Liver (tissue), 9 donors: ENCODE measurements around the gene TCF25. TPM values are rescaled to one million over a fixed set of nuclear protein-coding genes. Genes with fewer than 3 reads are reported as not detected.

Experiments used
- DNase-seq: peaks from one replicate; pipeline ENCODE4 v3.0.0-alpha.2; 2017; ENCODE audit warnings: low spot score
- H3K27ac ChIP-seq, 2 donors: one replicate each; pipeline ENCODE4 v1.7.0; 2013; ENCODE audit warnings: inconsistent platforms in 2 of 2, low read length in 2 of 2, control low read depth in 1 of 2, low read depth in 1 of 2, mild to moderate bottlenecking in 1 of 2
- H3K27me3 ChIP-seq, 4 donors: one replicate each; pipeline versions ENCODE4 v1.6.1 to v1.7.0; 2013; ENCODE audit warnings: low read length in 3 of 4, inconsistent platforms in 1 of 4, mild to moderate bottlenecking in 1 of 4, moderate library complexity in 1 of 4; ENCODE audit not compliant: control insufficient read depth in 4 of 4, insufficient read depth in 4 of 4
- H3K36me3 ChIP-seq, 4 donors: one replicate each; pipeline versions ENCODE4 v1.6.1 to v1.7.0; 2013; ENCODE audit warnings: low read length in 3 of 4, mild to moderate bottlenecking in 3 of 4, low read depth in 1 of 4, moderate library complexity in 1 of 4; ENCODE audit not compliant: control insufficient read depth in 4 of 4, insufficient read depth in 3 of 4
- H3K4me1 ChIP-seq, 4 donors: one replicate each; pipeline versions ENCODE4 v1.6.1 to v1.7.0; 2013; ENCODE audit warnings: low read length in 3 of 4, mild to moderate bottlenecking in 3 of 4, moderate library complexity in 1 of 4; ENCODE audit not compliant: control insufficient read depth in 4 of 4, insufficient read depth in 4 of 4
- H3K4me3 ChIP-seq, 3 donors: one replicate each; pipeline versions ENCODE4 v1.6.1 to v1.7.0; 2013; ENCODE audit warnings: low read length in 3 of 3, control low read depth in 1 of 3, low read depth in 1 of 3, mild to moderate bottlenecking in 1 of 3
- H3K9ac ChIP-seq, 2 donors: one replicate each; pipeline ENCODE4 v1.7.0; 2013; ENCODE audit warnings: low read length in 2 of 2, mild to moderate bottlenecking in 2 of 2, moderate library complexity in 2 of 2, control low read depth in 1 of 2, low read depth in 1 of 2
- H3K9me3 ChIP-seq, 4 donors: one replicate each; pipeline versions ENCODE4 v1.6.1 to v1.7.0; 2013; ENCODE audit warnings: low read length in 3 of 4; ENCODE audit not compliant: control insufficient read depth in 4 of 4
- CTCF ChIP-seq: fragments of 150-350 bp; IDR thresholded peaks from 2 replicates; pipeline ENCODE4 v1.5.1; 2017; ENCODE audit warnings: improper control_type of control experiment, low read depth, low read length; ENCODE audit not compliant: missing input control
- EGR1 ChIP-seq, 2 donors: IDR thresholded peaks; 2 replicates each; pipeline ENCODE4 v1.6.1; 2016 to 2018; ENCODE audit warnings: antibody characterized with exemption in 2 of 2, low read depth in 2 of 2
- FOXA1 ChIP-seq: IDR thresholded peaks from 2 replicates; pipeline ENCODE4 v1.6.1; 2016; ENCODE audit warnings: antibody characterized with exemption
- GABPA ChIP-seq, 2 donors: IDR thresholded peaks in 1 of 2; conservative IDR thresholded peaks in 1 of 2; 2 replicates each; pipeline ENCODE4 v1.6.1; 2016; ENCODE audit warnings: antibody characterized with exemption in 2 of 2, mild to moderate bottlenecking in 1 of 2, moderate library complexity in 1 of 2
- HNF4G ChIP-seq: IDR thresholded peaks from 2 replicates; pipeline ENCODE4 v1.6.1; 2016; ENCODE audit warnings: antibody characterized with exemption
- JUND ChIP-seq, 2 donors: IDR thresholded peaks; 2 replicates each; pipeline ENCODE4 v1.6.1; 2016; ENCODE audit warnings: antibody characterized with exemption in 2 of 2
- NR2F2 ChIP-seq: IDR thresholded peaks from 2 replicates; pipeline ENCODE4 v1.6.1; 2016; ENCODE audit warnings: antibody characterized with exemption
- RXRA ChIP-seq, 2 donors: IDR thresholded peaks; 2 replicates each; pipeline ENCODE4 v1.6.1; 2017 to 2018; ENCODE audit warnings: antibody characterized with exemption in 2 of 2, mild to moderate bottlenecking in 1 of 2
- TAF1 ChIP-seq: conservative IDR thresholded peaks from 2 replicates; pipeline ENCODE4 v1.6.1; 2016; ENCODE audit warnings: antibody characterized with exemption, mild to moderate bottlenecking
- ZBTB33 ChIP-seq: IDR thresholded peaks from 2 replicates; pipeline ENCODE4 v1.6.1; 2016; ENCODE audit warnings: antibody characterized with exemption
- WGBS: extraction: QIAGEN DNeasy Blood & Tissue Kit; methylation state at CpG from one replicate; pipeline ENCODE4 v1.1.7; 2013; 5-methylcytosine and 5-hydroxymethylcytosine counted together
- polyA plus RNA-seq, 2 donors: library from polyadenylated mRNA; stranded (reverse) in 1 of 2; unstranded in 1 of 2; fragments of 200-250 nt in 1 of 2; fragments of >200 nt in 1 of 2; fragmentation: Nextera tagmentation in 1 of 2; extraction: Ambion mirVana in 1 of 2; gene quantifications; one replicate each; pipeline versions ENCODE4 v1.2.1 to v1.2.3, GENCODE V29; 2013 to 2015
- total RNA-seq, 2 donors: library from RNA; depleted of rRNA; stranded (reverse); fragments of >200 nt; gene quantifications; one replicate each; pipeline ENCODE4 v1.2.3, GENCODE V29; 2014
- TF ChIP-seq, protein P1 (sequence below): IDR thresholded peaks from 2 replicates; pipeline ENCODE4 v1.6.1; 2016; ENCODE audit warnings: antibody characterized with exemption
- TF ChIP-seq, protein P2 (sequence below): IDR thresholded peaks from 2 replicates; pipeline ENCODE4 v1.6.1; 2016; ENCODE audit warnings: antibody characterized with exemption, mild to moderate bottlenecking
- donor health status: healthy.
- donor health status: healthy.
- donor health status: healthy.
- donor health status: healthy.
- donor health status: healthy.

Gene TCF25
- total and polyA plus RNA-seq, 4 donors, result 59.6 to 98.8 (median 76.8) TPM

- no peak for DNase-seq
- 92% methylated on average over 11 of the region's 11 CpGs for WGBS
Measured at GRCh38 chr16:89902980-89903379, 29.6 kb downstream of the TCF25 start.

GRCh38 chr16:89903908-89904515, 30.6 kb downstream of the TCF25 start:
- DNase-seq, result no peak
- no peak overlapping the region for H3K27ac ChIP-seq
- no peaks in the 10 kb centered on the region for H3K9me3 ChIP-seq
- peaks cover 21 to 69% (median 36%) of the 10 kb centered on the region in 4 donors for H3K36me3 ChIP-seq
- no peaks in the 10 kb centered on the region for H3K4me1 ChIP-seq
- no peaks in the 10 kb centered on the region for H3K27me3 ChIP-seq
- no peak overlapping the region for H3K4me3 ChIP-seq
- WGBS, result 93% methylated on average over 19 of the region's 19 CpGs
- no peak overlapping the region for H3K9ac ChIP-seq
- no peak for TF ChIP-seq JUND (IDR thresholded peaks at IDR 0.05)
- no peak for TF ChIP-seq EGR1 (IDR thresholded peaks at IDR 0.05; ENCODE audit: low read depth in 2 of 2)
- TF ChIP-seq ZBTB33, result no peak
- TF ChIP-seq CTCF, result no peak
- TF ChIP-seq, protein P1, sequence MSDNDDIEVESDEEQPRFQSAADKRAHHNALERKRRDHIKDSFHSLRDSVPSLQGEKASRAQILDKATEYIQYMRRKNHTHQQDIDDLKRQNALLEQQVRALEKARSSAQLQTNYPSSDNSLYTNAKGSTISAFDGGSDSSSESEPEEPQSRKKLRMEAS, result no peak
- no peak for TF ChIP-seq GABPA (IDR thresholded peaks at IDR 0.05 in 1 of 2, conservative IDR thresholded peaks at IDR 0.05 in 1 of 2)
- TF ChIP-seq NR2F2, result no peak
- TF ChIP-seq TAF1, result no peak
- TF ChIP-seq, protein P2, sequence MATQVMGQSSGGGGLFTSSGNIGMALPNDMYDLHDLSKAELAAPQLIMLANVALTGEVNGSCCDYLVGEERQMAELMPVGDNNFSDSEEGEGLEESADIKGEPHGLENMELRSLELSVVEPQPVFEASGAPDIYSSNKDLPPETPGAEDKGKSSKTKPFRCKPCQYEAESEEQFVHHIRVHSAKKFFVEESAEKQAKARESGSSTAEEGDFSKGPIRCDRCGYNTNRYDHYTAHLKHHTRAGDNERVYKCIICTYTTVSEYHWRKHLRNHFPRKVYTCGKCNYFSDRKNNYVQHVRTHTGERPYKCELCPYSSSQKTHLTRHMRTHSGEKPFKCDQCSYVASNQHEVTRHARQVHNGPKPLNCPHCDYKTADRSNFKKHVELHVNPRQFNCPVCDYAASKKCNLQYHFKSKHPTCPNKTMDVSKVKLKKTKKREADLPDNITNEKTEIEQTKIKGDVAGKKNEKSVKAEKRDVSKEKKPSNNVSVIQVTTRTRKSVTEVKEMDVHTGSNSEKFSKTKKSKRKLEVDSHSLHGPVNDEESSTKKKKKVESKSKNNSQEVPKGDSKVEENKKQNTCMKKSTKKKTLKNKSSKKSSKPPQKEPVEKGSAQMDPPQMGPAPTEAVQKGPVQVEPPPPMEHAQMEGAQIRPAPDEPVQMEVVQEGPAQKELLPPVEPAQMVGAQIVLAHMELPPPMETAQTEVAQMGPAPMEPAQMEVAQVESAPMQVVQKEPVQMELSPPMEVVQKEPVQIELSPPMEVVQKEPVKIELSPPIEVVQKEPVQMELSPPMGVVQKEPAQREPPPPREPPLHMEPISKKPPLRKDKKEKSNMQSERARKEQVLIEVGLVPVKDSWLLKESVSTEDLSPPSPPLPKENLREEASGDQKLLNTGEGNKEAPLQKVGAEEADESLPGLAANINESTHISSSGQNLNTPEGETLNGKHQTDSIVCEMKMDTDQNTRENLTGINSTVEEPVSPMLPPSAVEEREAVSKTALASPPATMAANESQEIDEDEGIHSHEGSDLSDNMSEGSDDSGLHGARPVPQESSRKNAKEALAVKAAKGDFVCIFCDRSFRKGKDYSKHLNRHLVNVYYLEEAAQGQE, result no peak

More at GRCh38 chr16:89902980-89903379, 29.6 kb downstream of the TCF25 start:
- no peak for TF ChIP-seq CTCF
- TF ChIP-seq, protein P1, result no peak
- no peak for TF ChIP-seq EGR1 (IDR thresholded peaks at IDR 0.05; ENCODE audit: low read depth in 2 of 2)
- no peak for TF ChIP-seq FOXA1
- TF ChIP-seq RXRA (IDR thresholded peaks at IDR 0.05), result no peak
- no peak for TF ChIP-seq HNF4G
- TF ChIP-seq ZBTB33, result no peak
- TF ChIP-seq GABPA (IDR thresholded peaks at IDR 0.05 in 1 of 2, conservative IDR thresholded peaks at IDR 0.05 in 1 of 2), result no peak
- Histone ChIP-seq H3K4me1 (no peaks in the 10 kb centered on the region), H3K4me3 (no peak overlapping the region), H3K9ac (no peak overlapping the region), H3K27me3 (no peaks in the 10 kb centered on the region), H3K27ac (no peak overlapping the region), H3K9me3 (no peaks in the 10 kb centered on the region), H3K36me3 (peaks cover 27 to 74% (median 44%) of the 10 kb centered on the region in 4 donors)
